Measurements from ENCODE around the gene TBC1D16. TPM values are rescaled to one million over a fixed set of nuclear protein-coding genes. Genes with fewer than 3 reads are reported as not detected.
A peak's percentile ranks its signal among the peaks of the same experiment; 100 is the strongest.

The TBC1D16 gene
- total RNA-seq, 1 experiment from 2014 or later: 96.1 TPM

GRCh38 chr17:80067393-80067986, 31.8 kb upstream of the TBC1D16 start (continued):
- TF ChIP-seq MLX (CRISPR knock-in tag; IDR thresholded peaks at IDR 0.05): no peak
- no peak for TF ChIP-seq SP1 (CRISPR knock-in tag; conservative IDR thresholded peaks at IDR 0.05)
- TF ChIP-seq, protein P1, sequence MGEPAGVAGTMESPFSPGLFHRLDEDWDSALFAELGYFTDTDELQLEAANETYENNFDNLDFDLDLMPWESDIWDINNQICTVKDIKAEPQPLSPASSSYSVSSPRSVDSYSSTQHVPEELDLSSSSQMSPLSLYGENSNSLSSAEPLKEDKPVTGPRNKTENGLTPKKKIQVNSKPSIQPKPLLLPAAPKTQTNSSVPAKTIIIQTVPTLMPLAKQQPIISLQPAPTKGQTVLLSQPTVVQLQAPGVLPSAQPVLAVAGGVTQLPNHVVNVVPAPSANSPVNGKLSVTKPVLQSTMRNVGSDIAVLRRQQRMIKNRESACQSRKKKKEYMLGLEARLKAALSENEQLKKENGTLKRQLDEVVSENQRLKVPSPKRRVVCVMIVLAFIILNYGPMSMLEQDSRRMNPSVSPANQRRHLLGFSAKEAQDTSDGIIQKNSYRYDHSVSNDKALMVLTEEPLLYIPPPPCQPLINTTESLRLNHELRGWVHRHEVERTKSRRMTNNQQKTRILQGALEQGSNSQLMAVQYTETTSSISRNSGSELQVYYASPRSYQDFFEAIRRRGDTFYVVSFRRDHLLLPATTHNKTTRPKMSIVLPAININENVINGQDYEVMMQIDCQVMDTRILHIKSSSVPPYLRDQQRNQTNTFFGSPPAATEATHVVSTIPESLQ (CRISPR knock-in tag; IDR thresholded peaks at IDR 0.05): no peak
- TF ChIP-seq, protein P2, sequence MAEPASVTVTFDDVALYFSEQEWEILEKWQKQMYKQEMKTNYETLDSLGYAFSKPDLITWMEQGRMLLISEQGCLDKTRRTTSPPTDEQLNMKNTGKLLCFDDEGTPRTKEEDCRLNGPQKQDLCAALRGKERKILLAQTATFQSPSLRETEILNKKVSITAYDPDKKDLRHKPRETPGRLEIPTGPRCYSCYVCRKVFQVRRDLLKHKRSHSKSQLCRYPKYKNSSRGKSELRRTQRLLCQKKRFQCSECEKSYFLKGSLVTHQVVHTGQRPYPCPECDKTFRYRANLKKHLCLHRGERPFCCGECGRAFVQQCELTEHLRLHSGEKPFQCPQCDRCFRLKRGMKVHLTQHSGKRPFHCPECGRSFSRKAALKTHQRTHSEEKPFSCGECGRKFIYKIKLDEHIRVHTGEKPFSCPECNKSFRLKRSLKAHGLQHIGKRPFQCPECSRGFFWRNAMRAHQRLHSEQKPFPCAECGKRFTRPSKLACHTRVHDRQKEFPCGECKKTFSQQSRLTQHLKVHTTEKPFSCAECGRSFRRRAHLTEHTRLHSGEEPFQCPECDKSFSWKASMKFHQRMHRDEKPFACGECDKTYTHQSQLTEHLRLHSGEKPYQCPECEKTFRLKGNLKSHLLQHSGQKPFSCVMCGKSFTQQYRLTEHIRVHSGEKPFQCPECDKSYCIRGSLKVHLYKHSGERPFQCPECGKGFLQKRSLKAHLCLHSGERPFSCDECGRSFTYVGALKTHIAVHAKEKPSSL (CRISPR knock-in tag; conservative IDR thresholded peaks at IDR 0.05): no peak

GRCh38 chr17:80065478-80066170, 30.0 kb upstream of the TBC1D16 start:
- DNase-seq (ENCODE audit: low spot score) (peak; percentile 53), ATAC-seq (peak; percentile 80)
- Mint-ChIP-seq H3K4me1 (peaks cover 23% of the 10 kb centered on the region), H3K27me3 (ENCODE audit: low read depth) (no peaks in the 10 kb centered on the region), H3K27ac (peak overlapping the region; percentile 93), H3K9me3 (no peaks in the 10 kb centered on the region), H3K4me3 (no peak overlapping the region; the same call in 1 of the 2 replicates), H3K36me3 (no peaks in the 10 kb centered on the region)
- CTCF ChIA-PET: interaction anchor here (0.6 to 2.6 kb wide), 4 partner anchors 11 to 58 kb away, joined by 3 to 10 read pairs (median 6); partner anchors contain the start of gene GAA
- POLR2A ChIA-PET: no interaction called here
- no peak for TF ChIP-seq ZNF396 (CRISPR knock-in tag; IDR thresholded peaks at IDR 0.05; ENCODE audit: borderline replicate concordance)
- 0 out of 2 replicates have a peak, but pooled peaks have one; percentile 15 for TF ChIP-seq ZNF423 (CRISPR knock-in tag; IDR thresholded peaks at IDR 0.05)
- no peak for TF ChIP-seq E2F5 (CRISPR knock-in tag; IDR thresholded peaks at IDR 0.05)
- TF ChIP-seq ZNF232 (CRISPR knock-in tag; IDR thresholded peaks at IDR 0.05): no peak
- no peak for TF ChIP-seq OVOL2 (CRISPR knock-in tag; IDR thresholded peaks at IDR 0.05; ENCODE audit: borderline replicate concordance)
- TF ChIP-seq ATF1 (CRISPR knock-in tag; IDR thresholded peaks at IDR 0.05): no peak
- TF ChIP-seq ZNF671 (CRISPR knock-in tag; IDR thresholded peaks at IDR 0.05): no peak
- no peak for TF ChIP-seq ERG (CRISPR knock-in tag; IDR thresholded peaks at IDR 0.05)
- TF ChIP-seq, protein P3, sequence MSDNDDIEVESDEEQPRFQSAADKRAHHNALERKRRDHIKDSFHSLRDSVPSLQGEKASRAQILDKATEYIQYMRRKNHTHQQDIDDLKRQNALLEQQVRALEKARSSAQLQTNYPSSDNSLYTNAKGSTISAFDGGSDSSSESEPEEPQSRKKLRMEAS (CRISPR knock-in tag; IDR thresholded peaks at IDR 0.05): peak; percentile 44; the same call in 1 of the 2 replicates
- TF ChIP-seq, protein P4, sequence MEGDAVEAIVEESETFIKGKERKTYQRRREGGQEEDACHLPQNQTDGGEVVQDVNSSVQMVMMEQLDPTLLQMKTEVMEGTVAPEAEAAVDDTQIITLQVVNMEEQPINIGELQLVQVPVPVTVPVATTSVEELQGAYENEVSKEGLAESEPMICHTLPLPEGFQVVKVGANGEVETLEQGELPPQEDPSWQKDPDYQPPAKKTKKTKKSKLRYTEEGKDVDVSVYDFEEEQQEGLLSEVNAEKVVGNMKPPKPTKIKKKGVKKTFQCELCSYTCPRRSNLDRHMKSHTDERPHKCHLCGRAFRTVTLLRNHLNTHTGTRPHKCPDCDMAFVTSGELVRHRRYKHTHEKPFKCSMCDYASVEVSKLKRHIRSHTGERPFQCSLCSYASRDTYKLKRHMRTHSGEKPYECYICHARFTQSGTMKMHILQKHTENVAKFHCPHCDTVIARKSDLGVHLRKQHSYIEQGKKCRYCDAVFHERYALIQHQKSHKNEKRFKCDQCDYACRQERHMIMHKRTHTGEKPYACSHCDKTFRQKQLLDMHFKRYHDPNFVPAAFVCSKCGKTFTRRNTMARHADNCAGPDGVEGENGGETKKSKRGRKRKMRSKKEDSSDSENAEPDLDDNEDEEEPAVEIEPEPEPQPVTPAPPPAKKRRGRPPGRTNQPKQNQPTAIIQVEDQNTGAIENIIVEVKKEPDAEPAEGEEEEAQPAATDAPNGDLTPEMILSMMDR (IDR thresholded peaks at IDR 0.05): no peak
- 0 out of 2 replicates have a peak, but pooled peaks have one; percentile 10 for TF ChIP-seq ZNF317 (CRISPR knock-in tag; IDR thresholded peaks at IDR 0.05; ENCODE audit: borderline replicate concordance, low read depth)
- TF ChIP-seq, protein P5, sequence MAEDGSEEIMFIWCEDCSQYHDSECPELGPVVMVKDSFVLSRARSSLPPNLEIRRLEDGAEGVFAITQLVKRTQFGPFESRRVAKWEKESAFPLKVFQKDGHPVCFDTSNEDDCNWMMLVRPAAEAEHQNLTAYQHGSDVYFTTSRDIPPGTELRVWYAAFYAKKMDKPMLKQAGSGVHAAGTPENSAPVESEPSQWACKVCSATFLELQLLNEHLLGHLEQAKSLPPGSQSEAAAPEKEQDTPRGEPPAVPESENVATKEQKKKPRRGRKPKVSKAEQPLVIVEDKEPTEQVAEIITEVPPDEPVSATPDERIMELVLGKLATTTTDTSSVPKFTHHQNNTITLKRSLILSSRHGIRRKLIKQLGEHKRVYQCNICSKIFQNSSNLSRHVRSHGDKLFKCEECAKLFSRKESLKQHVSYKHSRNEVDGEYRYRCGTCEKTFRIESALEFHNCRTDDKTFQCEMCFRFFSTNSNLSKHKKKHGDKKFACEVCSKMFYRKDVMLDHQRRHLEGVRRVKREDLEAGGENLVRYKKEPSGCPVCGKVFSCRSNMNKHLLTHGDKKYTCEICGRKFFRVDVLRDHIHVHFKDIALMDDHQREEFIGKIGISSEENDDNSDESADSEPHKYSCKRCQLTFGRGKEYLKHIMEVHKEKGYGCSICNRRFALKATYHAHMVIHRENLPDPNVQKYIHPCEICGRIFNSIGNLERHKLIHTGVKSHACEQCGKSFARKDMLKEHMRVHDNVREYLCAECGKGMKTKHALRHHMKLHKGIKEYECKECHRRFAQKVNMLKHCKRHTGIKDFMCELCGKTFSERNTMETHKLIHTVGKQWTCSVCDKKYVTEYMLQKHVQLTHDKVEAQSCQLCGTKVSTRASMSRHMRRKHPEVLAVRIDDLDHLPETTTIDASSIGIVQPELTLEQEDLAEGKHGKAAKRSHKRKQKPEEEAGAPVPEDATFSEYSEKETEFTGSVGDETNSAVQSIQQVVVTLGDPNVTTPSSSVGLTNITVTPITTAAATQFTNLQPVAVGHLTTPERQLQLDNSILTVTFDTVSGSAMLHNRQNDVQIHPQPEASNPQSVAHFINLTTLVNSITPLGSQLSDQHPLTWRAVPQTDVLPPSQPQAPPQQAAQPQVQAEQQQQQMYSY (CRISPR knock-in tag; IDR thresholded peaks at IDR 0.05): no peak
